NB4 (cell line): ENCODE measurements around the gene AMOTL2.

ENCODE experiments used
- DNase-seq: peaks from one replicate; pipeline ENCODE4 v3.0.0; 2010; ENCODE audit warnings: low read depth
- H3K4me3 ChIP-seq: one replicate; pipeline ENCODE4 v1.5.1; 2011; ENCODE audit warnings: mild to moderate bottlenecking, low read depth, low read length, moderate library complexity
- MYC ChIP-seq: IDR thresholded peaks from 2 replicates; pipeline ENCODE4 v1.6.1; 2011; ENCODE audit warnings: low read depth, low read length
- POLR2A ChIP-seq: IDR thresholded peaks from 2 replicates; pipeline ENCODE4 v1.6.1; 2011; ENCODE audit warnings: mild to moderate bottlenecking; ENCODE audit not compliant: insufficient read length; ENCODE audit errors: extremely low read depth
- TF ChIP-seq, protein P1 (sequence below): IDR thresholded peaks from 2 replicates; pipeline ENCODE4 v1.6.1; 2011; ENCODE audit warnings: low read depth, low read length
- TF ChIP-seq, protein P2 (sequence below): IDR thresholded peaks from one replicate; pipeline ENCODE4 v1.5.1; 2012; ENCODE audit warnings: low read depth, low read length

Gene AMOTL2

DNA sequence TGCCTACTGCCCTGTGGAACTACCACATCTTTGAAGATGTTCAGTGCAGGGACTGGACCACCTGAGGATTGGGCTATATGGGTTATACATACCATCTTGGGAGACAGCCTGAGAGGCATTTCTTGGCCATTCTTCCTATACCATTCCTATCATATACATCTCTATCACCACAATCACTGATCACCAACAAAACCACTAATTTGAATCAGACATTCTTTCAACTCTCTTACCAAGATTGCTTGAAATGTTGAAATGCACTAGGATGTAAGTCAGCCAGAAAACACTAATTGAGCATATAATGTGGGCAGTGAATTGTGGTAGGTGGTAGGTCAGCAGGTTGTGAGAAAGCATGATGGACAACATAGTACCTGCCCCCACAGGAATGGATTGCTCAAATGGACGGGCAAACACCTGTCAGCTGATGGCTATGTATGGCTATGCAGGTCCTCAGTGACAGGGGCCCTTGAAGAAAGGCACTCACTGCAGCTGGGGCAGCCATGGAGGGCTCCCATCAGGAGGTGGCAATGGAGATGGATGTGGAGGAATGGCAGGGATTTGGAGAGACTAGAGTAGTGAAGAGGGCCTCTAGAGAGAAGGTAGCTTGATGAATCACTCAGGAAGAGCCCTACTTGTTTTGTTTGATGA, 49.1 kb downstream of the AMOTL2 start:
- TF ChIP-seq MYC (no peak), POLR2A (no peak)
- TF ChIP-seq, protein P1, sequence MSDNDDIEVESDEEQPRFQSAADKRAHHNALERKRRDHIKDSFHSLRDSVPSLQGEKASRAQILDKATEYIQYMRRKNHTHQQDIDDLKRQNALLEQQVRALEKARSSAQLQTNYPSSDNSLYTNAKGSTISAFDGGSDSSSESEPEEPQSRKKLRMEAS, result no peak
- TF ChIP-seq, protein P2, sequence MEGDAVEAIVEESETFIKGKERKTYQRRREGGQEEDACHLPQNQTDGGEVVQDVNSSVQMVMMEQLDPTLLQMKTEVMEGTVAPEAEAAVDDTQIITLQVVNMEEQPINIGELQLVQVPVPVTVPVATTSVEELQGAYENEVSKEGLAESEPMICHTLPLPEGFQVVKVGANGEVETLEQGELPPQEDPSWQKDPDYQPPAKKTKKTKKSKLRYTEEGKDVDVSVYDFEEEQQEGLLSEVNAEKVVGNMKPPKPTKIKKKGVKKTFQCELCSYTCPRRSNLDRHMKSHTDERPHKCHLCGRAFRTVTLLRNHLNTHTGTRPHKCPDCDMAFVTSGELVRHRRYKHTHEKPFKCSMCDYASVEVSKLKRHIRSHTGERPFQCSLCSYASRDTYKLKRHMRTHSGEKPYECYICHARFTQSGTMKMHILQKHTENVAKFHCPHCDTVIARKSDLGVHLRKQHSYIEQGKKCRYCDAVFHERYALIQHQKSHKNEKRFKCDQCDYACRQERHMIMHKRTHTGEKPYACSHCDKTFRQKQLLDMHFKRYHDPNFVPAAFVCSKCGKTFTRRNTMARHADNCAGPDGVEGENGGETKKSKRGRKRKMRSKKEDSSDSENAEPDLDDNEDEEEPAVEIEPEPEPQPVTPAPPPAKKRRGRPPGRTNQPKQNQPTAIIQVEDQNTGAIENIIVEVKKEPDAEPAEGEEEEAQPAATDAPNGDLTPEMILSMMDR, result no peak
- H3K4me3 ChIP-seq, result no peak overlapping the region
- DNase-seq, result no peak

DNA sequence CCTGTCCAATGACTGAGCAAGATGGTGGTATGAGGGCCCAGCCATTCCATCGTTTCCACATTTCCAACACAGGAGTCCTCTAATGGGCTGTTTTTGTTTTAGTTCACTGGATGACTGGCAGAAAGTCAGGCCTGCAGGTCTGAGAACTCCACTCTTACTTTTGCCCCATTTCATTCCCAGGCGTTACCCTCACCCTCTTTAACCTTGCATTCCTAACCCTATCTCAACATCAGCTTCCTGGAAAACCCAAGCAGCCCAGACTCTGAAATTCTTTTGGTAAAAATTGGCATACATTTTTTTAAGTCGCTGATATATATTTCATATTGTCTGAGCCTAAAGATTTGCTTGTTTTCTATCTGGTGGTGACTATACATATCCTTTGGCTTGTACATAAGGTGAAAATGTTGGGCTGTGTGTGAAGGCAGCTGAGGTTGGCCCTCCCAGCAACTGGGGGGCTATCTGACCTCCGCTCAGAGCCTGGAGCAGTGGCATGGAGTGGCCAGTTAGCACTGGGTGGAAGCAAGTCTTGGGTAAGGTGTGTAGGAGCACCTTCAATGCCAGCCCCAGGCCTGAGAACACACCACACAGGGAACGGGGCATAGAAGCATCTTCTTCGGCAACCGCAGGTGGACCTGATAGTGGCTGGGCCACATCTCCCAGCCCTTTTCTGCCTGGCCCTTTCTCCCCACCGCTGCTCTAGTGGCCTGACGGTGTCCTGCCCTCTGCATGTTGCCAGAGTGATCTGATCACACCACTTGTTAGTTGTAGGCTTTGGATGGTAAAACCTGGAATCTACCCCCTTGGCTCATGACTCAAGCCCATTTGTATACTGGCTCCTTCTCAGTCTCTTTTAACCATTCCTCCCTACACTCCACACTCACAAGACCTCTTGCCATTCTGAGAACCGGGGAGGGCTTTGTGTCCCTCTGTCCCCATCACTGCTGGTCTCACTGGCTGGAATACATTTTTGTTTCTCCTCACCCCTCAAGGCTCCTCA, 50.0 kb downstream of the AMOTL2 start:
- no peak overlapping the region for H3K4me3 ChIP-seq
- TF ChIP-seq, protein P2, result no peak
- no peak for TF ChIP-seq POLR2A
- TF ChIP-seq, protein P1, result no peak
- DNase-seq, result no peak

DNA sequence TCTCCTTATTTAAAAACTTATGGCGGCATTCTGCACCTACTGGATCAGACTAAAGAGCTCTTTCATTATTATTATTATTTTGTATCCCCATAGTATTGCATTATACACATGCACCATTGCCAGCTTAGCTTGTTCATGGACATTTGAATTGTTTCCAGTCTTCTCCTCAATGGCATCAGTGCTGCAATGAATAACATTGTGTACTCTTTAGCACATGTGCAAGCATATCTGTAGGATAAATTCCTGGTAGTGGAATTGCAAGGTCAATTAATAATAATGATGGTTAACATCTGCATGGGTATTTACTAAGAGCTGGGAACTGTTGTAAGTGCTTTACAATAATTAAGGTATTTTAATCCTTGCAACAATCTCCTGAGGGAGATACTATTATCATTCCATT, 52.0 kb downstream of the AMOTL2 start:
- TF ChIP-seq POLR2A, result no peak
- DNase-seq, result no peak
- H3K4me3 ChIP-seq, result no peak overlapping the region

DNA sequence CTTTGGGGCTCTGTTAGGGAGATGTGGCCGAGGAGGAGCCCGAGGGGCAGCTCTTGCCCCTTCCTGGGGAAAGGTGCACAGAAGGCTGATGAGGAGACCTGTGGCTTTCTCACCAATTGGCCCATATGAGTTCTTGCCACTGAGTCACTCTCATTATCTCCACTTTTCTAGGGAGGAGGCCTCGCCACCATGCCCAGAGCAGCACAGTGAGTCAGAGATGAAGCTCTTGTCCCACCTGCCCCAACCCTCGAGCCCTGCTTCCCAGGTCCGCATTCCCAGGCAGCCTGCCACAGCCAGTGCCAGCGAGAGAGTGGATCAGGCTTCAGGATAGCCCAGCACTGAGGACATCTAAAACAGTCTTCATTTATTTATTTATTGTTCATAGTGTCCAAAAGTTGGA, 53.5 kb downstream of the AMOTL2 start:
- DNase-seq, result no peak
- TF ChIP-seq, protein P1, result no peak
- TF ChIP-seq POLR2A (no peak), MYC (no peak)
- TF ChIP-seq, protein P2, result no peak
- no peak overlapping the region for H3K4me3 ChIP-seq

DNA sequence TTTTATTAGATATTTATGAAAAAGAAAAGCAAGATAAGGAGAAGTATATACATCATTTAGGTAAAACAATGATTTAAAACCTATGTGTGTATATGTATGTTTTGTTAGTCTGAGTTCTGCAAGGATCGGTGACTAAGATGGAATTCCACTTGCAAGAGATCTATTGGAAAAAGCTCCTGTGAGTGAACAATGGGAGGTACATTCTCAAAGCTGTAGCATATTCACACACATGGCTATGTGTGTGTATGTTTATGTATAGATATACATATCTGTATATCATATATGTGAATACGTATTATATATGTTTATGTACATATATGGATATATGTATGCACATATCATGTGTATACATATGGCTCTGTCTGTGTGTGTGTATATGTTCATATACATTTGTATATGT, 54.3 kb downstream of the AMOTL2 start:
- H3K4me3 ChIP-seq, result no peak overlapping the region
- TF ChIP-seq, protein P2, result no peak
- no peak for TF ChIP-seq MYC
- TF ChIP-seq, protein P1, result no peak
- no peak for TF ChIP-seq POLR2A
- DNase-seq, result no peak

DNA sequence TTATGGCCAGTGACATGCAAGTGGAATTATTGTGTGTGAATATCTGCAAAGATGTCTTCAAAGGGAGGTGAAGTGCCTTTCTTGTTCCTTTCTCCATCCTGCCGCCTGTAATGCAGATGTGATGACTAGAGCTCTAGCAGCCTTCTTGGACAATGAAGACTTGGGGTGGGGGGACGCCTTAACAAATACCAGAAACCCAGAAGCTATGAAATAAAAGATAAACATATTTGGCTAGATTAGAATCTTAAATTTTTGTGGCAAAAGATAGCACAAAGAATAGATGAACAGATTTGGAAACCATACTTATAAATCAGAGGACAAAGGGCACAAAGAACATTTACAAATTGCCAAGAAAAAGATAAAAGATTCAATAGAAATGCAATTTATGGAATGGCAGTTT, 56.1 kb downstream of the AMOTL2 start:
- no peak for DNase-seq
- TF ChIP-seq POLR2A, result no peak
- TF ChIP-seq MYC, result no peak
- TF ChIP-seq, protein P1, result no peak
- TF ChIP-seq, protein P2, result no peak
- no peak overlapping the region for H3K4me3 ChIP-seq
